Ishikawa (cell line): ENCODE measurements around the gene PAK1IP1.

Experiments used
- CEBPB ChIP-seq: IDR thresholded peaks from 2 replicates; pipeline ENCODE4 v1.6.1; 2012
- CREB1 ChIP-seq: IDR thresholded peaks from 2 replicates; pipeline ENCODE4 v1.6.1; 2012; ENCODE audit warnings: low read depth
- EGR1 ChIP-seq: IDR thresholded peaks from 2 replicates; pipeline ENCODE4 v1.6.1; 2012
- EP300 ChIP-seq: IDR thresholded peaks from 2 replicates; pipeline ENCODE4 v1.6.1; 2012; ENCODE audit warnings: borderline replicate concordance
- MAX ChIP-seq: IDR thresholded peaks from 2 replicates; pipeline ENCODE4 v1.6.1; 2012
- RAD21 ChIP-seq: IDR thresholded peaks from 2 replicates; pipeline ENCODE4 v1.6.1; 2012; ENCODE audit warnings: low read depth
- TAF1 ChIP-seq: IDR thresholded peaks from 2 replicates; pipeline ENCODE4 v1.6.1; 2012; ENCODE audit warnings: low read depth, mild to moderate bottlenecking
- TCF12 ChIP-seq: IDR thresholded peaks from 2 replicates; pipeline ENCODE4 v1.6.1; 2012; ENCODE audit warnings: low read depth
- TEAD4 ChIP-seq: IDR thresholded peaks from 2 replicates; pipeline ENCODE4 v1.6.1; 2012
- YY1 ChIP-seq: IDR thresholded peaks from 2 replicates; pipeline ENCODE4 v1.6.1; 2012; ENCODE audit warnings: low read depth
- TF ChIP-seq, protein P1 (sequence below): IDR thresholded peaks from 2 replicates; pipeline ENCODE4 v1.6.1; 2012; ENCODE audit warnings: low read depth, mild to moderate bottlenecking

DNA sequence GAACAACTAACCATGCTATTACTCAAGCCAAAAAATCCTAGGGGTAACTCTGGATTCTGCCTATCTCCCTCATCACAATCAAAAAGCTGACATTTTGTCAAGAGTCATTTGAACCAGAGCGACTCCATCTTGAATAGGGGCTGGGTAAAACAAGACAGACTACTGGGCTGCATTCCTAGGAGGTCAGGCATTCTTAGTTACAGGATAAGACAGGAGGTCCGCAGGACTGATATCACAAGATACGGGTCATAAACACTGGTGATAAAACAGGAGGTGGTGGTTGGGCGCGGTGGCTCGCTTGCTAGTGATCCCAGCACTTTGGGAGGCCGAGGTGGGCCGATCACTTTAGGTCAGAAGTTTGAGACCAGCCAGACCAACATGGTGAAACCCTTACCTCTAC lies 32.6 kb upstream of the PAK1IP1 start:
- TF ChIP-seq TEAD4 (no peak), TAF1 (no peak), RAD21 (no peak), CEBPB (no peak), YY1 (no peak), EP300 (no peak), MAX (no peak), TCF12 (no peak), CREB1 (no peak), EGR1 (no peak)
- TF ChIP-seq, protein P1, sequence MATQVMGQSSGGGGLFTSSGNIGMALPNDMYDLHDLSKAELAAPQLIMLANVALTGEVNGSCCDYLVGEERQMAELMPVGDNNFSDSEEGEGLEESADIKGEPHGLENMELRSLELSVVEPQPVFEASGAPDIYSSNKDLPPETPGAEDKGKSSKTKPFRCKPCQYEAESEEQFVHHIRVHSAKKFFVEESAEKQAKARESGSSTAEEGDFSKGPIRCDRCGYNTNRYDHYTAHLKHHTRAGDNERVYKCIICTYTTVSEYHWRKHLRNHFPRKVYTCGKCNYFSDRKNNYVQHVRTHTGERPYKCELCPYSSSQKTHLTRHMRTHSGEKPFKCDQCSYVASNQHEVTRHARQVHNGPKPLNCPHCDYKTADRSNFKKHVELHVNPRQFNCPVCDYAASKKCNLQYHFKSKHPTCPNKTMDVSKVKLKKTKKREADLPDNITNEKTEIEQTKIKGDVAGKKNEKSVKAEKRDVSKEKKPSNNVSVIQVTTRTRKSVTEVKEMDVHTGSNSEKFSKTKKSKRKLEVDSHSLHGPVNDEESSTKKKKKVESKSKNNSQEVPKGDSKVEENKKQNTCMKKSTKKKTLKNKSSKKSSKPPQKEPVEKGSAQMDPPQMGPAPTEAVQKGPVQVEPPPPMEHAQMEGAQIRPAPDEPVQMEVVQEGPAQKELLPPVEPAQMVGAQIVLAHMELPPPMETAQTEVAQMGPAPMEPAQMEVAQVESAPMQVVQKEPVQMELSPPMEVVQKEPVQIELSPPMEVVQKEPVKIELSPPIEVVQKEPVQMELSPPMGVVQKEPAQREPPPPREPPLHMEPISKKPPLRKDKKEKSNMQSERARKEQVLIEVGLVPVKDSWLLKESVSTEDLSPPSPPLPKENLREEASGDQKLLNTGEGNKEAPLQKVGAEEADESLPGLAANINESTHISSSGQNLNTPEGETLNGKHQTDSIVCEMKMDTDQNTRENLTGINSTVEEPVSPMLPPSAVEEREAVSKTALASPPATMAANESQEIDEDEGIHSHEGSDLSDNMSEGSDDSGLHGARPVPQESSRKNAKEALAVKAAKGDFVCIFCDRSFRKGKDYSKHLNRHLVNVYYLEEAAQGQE = no peak
